Measurements from ENCODE around the gene ANKRD11. TPM values are rescaled to one million over a fixed set of nuclear protein-coding genes. Genes with fewer than 3 reads are reported as not detected.

The ANKRD11 gene
- total RNA-seq, 1 donor from 2014 or later = 178 TPM

DNA sequence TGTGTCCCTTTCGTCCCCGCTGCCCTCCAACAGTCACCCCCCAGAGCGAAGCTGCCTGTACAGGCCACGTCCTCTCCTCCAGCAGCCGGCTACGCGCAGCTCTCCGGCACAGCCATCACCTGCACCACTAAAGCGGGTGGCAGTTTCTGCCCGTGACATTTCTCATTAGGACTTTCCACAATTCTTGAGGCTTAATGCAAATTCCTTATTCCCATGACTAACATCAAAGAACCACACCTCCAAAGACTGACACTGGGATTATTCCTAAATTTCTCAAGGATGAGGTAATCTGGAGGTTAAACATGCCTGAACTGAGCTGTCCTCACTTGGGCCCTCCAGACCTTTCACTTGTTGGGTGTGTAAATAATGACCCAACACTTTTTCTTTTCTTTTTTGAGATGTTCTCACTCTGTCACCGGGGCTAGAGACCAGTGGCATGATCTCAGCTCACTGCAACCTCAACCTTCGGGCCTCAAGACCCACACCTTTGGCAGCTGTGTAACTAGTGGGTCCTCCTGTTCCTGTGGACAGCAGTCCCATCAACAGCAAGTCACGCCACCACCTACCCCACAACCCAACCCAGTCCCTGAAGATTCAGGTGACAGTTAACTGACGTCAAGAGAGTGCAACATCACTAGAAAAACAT lies 11.7 kb downstream of the ANKRD11 start:
- H3K4me3 Mint-ChIP-seq (ENCODE audit: low read depth) = no peak overlapping the region
- no peak for DNase-seq (ENCODE audit: low spot score, unreplicated experiment)
- peak overlapping the region; percentile 93 for H3K27ac Mint-ChIP-seq
- no peak for TF ChIP-seq CTCF (IDR thresholded peaks at IDR 0.05; ENCODE audit: unreplicated experiment)
- H3K27me3 Mint-ChIP-seq = no peaks in the 10 kb centered on the region
- H3K4me1 Mint-ChIP-seq (ENCODE audit: low read depth) = peaks cover 57% of the 10 kb centered on the region
- H3K36me3 Mint-ChIP-seq (ENCODE audit: insufficient read depth) = peaks cover 4% of the 10 kb centered on the region
- no peaks in the 10 kb centered on the region for H3K9me3 Mint-ChIP-seq (ENCODE audit: low read depth)

GRCh38 chr16:89476811-89477261 lies 13.5 kb downstream of the ANKRD11 start:
- H3K27ac Mint-ChIP-seq = peak overlapping the region; percentile 87
- H3K9me3 Mint-ChIP-seq (ENCODE audit: low read depth) = no peaks in the 10 kb centered on the region
- H3K4me3 Mint-ChIP-seq (ENCODE audit: low read depth) = no peak overlapping the region
- DNase-seq (ENCODE audit: low spot score, unreplicated experiment) = no peak
- no peak for TF ChIP-seq CTCF (IDR thresholded peaks at IDR 0.05; ENCODE audit: unreplicated experiment)
- H3K4me1 Mint-ChIP-seq (ENCODE audit: low read depth) = peaks cover 54% of the 10 kb centered on the region
- no peaks in the 10 kb centered on the region for H3K27me3 Mint-ChIP-seq
- H3K36me3 Mint-ChIP-seq (ENCODE audit: insufficient read depth) = peaks cover 6% of the 10 kb centered on the region

- Mint-ChIP-seq H3K4me3 (ENCODE audit: low read depth) (no peak overlapping the region), H3K27ac (peak overlapping the region; percentile 87), H3K4me1 (ENCODE audit: low read depth) (peaks cover 52% of the 10 kb centered on the region), H3K36me3 (ENCODE audit: insufficient read depth) (peaks cover 6% of the 10 kb centered on the region), H3K9me3 (ENCODE audit: low read depth) (no peaks in the 10 kb centered on the region), H3K27me3 (no peaks in the 10 kb centered on the region)
- no peak for TF ChIP-seq CTCF (IDR thresholded peaks at IDR 0.05; ENCODE audit: unreplicated experiment)
- DNase-seq (ENCODE audit: low spot score, unreplicated experiment) = no peak
Measured at GRCh38 chr16:89476379-89476778, 14.0 kb downstream of the ANKRD11 start.

GRCh38 chr16:89475144-89475543 lies 15.2 kb downstream of the ANKRD11 start:
- H3K4me1 Mint-ChIP-seq (ENCODE audit: low read depth) = peaks cover 46% of the 10 kb centered on the region
- no peak overlapping the region for H3K4me3 Mint-ChIP-seq (ENCODE audit: low read depth)
- no peak for TF ChIP-seq CTCF (IDR thresholded peaks at IDR 0.05; ENCODE audit: unreplicated experiment)
- DNase-seq (ENCODE audit: low spot score, unreplicated experiment) = no peak
- H3K27ac Mint-ChIP-seq = peak overlapping the region; percentile 79
- H3K9me3 Mint-ChIP-seq (ENCODE audit: low read depth) = no peaks in the 10 kb centered on the region
- H3K27me3 Mint-ChIP-seq = no peaks in the 10 kb centered on the region
- peaks cover 4% of the 10 kb centered on the region for H3K36me3 Mint-ChIP-seq (ENCODE audit: insufficient read depth)

- Mint-ChIP-seq H3K4me3 (ENCODE audit: low read depth) (no peak overlapping the region), H3K4me1 (ENCODE audit: low read depth) (peaks cover 40% of the 10 kb centered on the region), H3K9me3 (ENCODE audit: low read depth) (no peaks in the 10 kb centered on the region), H3K27ac (peak overlapping the region; percentile 51), H3K36me3 (ENCODE audit: insufficient read depth) (peaks cover 4% of the 10 kb centered on the region), H3K27me3 (no peaks in the 10 kb centered on the region)
- no peak for TF ChIP-seq CTCF (IDR thresholded peaks at IDR 0.05; ENCODE audit: unreplicated experiment)
- DNase-seq (ENCODE audit: low spot score, unreplicated experiment) = no peak
Measured at GRCh38 chr16:89473791-89474414, 16.5 kb downstream of the ANKRD11 start.

Data from progenitor cell of endocrine pancreas (in vitro differentiated cells).